Mesodermal cell (in vitro differentiated cells): Measurements from ENCODE around the gene NFAT5.
"Not testable (repeated sequence)": the region's sequence is repeated elsewhere in the genome, so short reads cannot be mapped to it uniquely, and the experiment has no call there.

Source experiments
- H3K27ac ChIP-seq: 2 replicates; pipeline ENCODE4 v1.7.0; 2013; ENCODE audit warnings: mild to moderate bottlenecking, low read depth, low read length, moderate library complexity; ENCODE audit not compliant: severe bottlenecking
- H3K36me3 ChIP-seq: 2 replicates; pipeline ENCODE4 v1.7.1; 2013; ENCODE audit warnings: mild to moderate bottlenecking, low read length, moderate library complexity; ENCODE audit not compliant: control insufficient read depth, insufficient read depth
- H3K4me1 ChIP-seq: one replicate; pipeline ENCODE4 v1.7.1; 2013; ENCODE audit warnings: mild to moderate bottlenecking, low read length; ENCODE audit not compliant: insufficient read depth, control insufficient read depth, poor library complexity, severe bottlenecking
- H3K4me3 ChIP-seq: 2 replicates; pipeline ENCODE4 v1.7.0; 2013; ENCODE audit warnings: low read length, control low read depth, mild to moderate bottlenecking; ENCODE audit not compliant: insufficient read depth, poor library complexity, severe bottlenecking; ENCODE audit errors: extremely low read depth
- H3K9me3 ChIP-seq: 2 replicates; pipeline ENCODE4 v1.7.1; 2013; ENCODE audit warnings: mild to moderate bottlenecking, low read length, moderate library complexity; ENCODE audit not compliant: control insufficient read depth
- WGBS, 2 experiments: methylation state at CpG; one replicate each; pipeline ENCODE4 v1.1.5; 2013; ENCODE audit warnings: missing lambda C conversion rate in 2 of 2; ENCODE audit not compliant: insufficient coverage in 2 of 2; 5-methylcytosine and 5-hydroxymethylcytosine counted together

Gene NFAT5

DNA sequence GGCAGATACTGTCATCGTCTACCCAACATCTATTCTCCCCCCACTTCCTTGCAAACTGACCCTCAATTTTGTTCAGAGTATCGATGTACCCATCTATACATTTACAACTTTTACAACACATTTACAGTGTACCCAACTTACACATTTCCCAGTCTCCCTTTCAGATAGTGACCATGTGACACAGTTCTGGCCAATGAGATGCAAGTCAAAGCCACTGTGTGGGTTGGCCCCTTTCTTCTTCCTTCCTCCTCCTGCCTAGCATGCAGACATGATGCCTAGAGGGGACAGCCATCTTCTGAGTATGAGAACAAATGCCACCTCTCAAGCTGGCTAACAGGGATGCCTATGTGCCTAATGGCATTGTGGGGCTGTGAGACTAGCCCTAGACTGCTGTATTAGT lies 11.3 kb upstream of the NFAT5 start:
- WGBS, 2 experiments, result 100% methylated on average over 1 to 2 of the region's 2 CpGs
- H3K4me3 ChIP-seq, result no peak overlapping the region
- H3K4me1 ChIP-seq, result no peaks in the 10 kb centered on the region
- peaks cover 3% of the 10 kb centered on the region for H3K9me3 ChIP-seq
- H3K36me3 ChIP-seq, result no peaks in the 10 kb centered on the region
- no peak overlapping the region for H3K27ac ChIP-seq

- no peak overlapping the region for H3K27ac ChIP-seq
- WGBS, 2 experiments, result 90% methylated on average over 1 of the region's 1 CpG; no CpG with 5 or more reads in 1 of the 2 experiments
- peaks cover 3% of the 10 kb centered on the region for H3K9me3 ChIP-seq
- no peak overlapping the region for H3K4me3 ChIP-seq
- no peaks in the 10 kb centered on the region for H3K4me1 ChIP-seq
- no peaks in the 10 kb centered on the region for H3K36me3 ChIP-seq
Measured at GRCh38 chr16:69555437-69555836, 10.3 kb upstream of the NFAT5 start.

DNA sequence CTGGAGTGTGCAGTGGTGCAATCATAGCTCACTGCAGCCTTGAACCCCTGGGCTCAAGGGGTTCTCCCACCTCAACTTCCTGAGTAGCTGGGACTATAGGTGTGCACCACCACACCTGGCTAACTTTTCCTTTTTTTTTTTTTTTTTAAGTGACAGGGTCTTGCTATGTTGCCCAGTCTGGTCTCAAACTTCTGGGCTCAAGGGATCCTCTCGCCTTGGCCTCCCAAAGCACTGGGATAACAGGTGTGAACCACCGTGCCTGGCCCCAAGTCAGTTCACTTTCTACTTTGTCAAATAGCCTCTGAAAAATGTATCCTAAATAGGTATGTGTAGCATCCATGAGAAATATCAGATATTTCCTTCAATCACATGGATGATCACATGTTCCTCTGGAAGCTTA lies 9.9 kb upstream of the NFAT5 start:
- WGBS, 2 experiments, result 100% methylated on average over 1 of the region's 2 CpGs
- Histone ChIP-seq H3K4me3 (no peak overlapping the region), H3K36me3 (no peaks in the 10 kb centered on the region), H3K27ac (no peak overlapping the region), H3K4me1 (no peaks in the 10 kb centered on the region), H3K9me3 (peaks cover 3% of the 10 kb centered on the region)

DNA sequence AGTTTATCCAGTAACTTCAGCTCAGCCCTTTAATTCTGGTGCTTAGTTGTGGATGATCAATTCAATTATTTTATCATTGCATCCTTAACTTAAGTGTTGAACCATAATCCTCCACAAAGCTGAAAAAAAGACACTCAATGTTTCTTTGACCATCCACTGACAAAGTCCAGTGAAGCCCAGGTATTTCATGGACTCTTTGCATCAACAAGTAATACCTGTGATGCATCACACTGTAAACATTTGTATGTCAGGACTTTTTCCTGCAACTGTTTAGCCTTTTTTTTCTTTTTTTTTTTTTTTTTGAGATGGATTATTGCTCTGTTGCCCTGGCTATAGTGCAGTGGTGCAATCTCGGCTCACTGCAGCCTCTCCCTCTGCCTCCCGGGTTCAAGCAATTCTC lies 6.6 kb upstream of the NFAT5 start:
- WGBS, 2 experiments, result 80 to 100% methylated on average over 1 to 2 of the region's 2 CpGs
- H3K4me3 ChIP-seq, result no peak overlapping the region
- peaks cover 3% of the 10 kb centered on the region for H3K9me3 ChIP-seq
- H3K27ac ChIP-seq, result no peak overlapping the region
- H3K36me3 ChIP-seq, result no peaks in the 10 kb centered on the region
- peaks cover 7% of the 10 kb centered on the region for H3K4me1 ChIP-seq

GRCh38 chr16:69561367-69561766 lies 4.4 kb upstream of the NFAT5 start:
- 86% methylated on average over 1 of the region's 2 CpGs; no CpG with 5 or more reads in 1 of the 2 experiments for WGBS, 2 experiments
- H3K9me3 ChIP-seq, H3K27ac ChIP-seq, H3K36me3 ChIP-seq, H3K4me3 ChIP-seq: not testable (repeated sequence)
- H3K4me1 ChIP-seq, result peaks cover 18% of the 10 kb centered on the region

- Histone ChIP-seq H3K27ac (no peak overlapping the region), H3K4me3 (no peak overlapping the region), H3K4me1 (peaks cover 18% of the 10 kb centered on the region), H3K9me3 (peaks cover 3% of the 10 kb centered on the region), H3K36me3 (no peaks in the 10 kb centered on the region)
Measured at GRCh38 chr16:69561901-69562300, 3.9 kb upstream of the NFAT5 start.

DNA sequence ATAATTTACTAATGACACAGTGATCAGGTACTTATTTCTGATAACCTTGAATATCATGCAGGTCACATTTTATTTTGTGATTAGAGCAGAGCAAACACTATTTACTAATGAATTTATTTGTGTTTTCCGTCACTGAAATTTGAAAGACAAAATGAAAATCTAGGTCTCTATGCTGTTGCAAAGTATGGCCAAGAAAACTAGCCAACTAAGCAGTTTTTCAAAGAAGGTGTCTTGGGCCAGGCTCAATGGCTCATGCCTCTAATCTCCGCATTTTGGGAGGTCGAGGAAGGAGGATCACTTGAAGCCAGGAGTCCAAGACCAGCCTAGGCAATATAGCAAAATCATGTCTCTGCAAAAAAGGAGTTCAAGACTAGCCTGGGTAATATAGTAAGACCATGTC lies 3.0 kb upstream of the NFAT5 start:
- Histone ChIP-seq H3K4me3 (no peak overlapping the region), H3K9me3 (no peaks in the 10 kb centered on the region), H3K4me1 (peaks cover 18% of the 10 kb centered on the region), H3K27ac (no peak overlapping the region), H3K36me3 (peaks cover 1% of the 10 kb centered on the region)
- 100% methylated on average over 1 of the region's 3 CpGs for WGBS, 2 experiments

- 51 to 58% methylated on average over 5 to 7 of the region's 13 CpGs for WGBS, 2 experiments
- peak overlapping the region; percentile 99 for H3K4me3 ChIP-seq
Measured at GRCh38 chr16:69563605-69564580, 1.9 kb upstream of the NFAT5 start.

GRCh38 chr16:69564845-69565670 lies 708 bp upstream of the NFAT5 start:
- Histone ChIP-seq H3K4me3 (peak overlapping the region; percentile 99), H3K9me3 (no peaks in the 10 kb centered on the region), H3K4me1 (peaks cover 21% of the 10 kb centered on the region), H3K27ac (peak overlapping the region; percentile 83), H3K36me3 (peaks cover 9% of the 10 kb centered on the region)
- WGBS, 2 experiments, result 8 to 11% methylated on average over 11 to 20 of the region's 31 CpGs

More at GRCh38 chr16:69563605-69564580, 1.9 kb upstream of the NFAT5 start:
- Histone ChIP-seq H3K36me3 (peaks cover 9% of the 10 kb centered on the region), H3K27ac (peak overlapping the region; percentile 51), H3K9me3 (no peaks in the 10 kb centered on the region), H3K4me1 (peaks cover 21% of the 10 kb centered on the region)

DNA sequence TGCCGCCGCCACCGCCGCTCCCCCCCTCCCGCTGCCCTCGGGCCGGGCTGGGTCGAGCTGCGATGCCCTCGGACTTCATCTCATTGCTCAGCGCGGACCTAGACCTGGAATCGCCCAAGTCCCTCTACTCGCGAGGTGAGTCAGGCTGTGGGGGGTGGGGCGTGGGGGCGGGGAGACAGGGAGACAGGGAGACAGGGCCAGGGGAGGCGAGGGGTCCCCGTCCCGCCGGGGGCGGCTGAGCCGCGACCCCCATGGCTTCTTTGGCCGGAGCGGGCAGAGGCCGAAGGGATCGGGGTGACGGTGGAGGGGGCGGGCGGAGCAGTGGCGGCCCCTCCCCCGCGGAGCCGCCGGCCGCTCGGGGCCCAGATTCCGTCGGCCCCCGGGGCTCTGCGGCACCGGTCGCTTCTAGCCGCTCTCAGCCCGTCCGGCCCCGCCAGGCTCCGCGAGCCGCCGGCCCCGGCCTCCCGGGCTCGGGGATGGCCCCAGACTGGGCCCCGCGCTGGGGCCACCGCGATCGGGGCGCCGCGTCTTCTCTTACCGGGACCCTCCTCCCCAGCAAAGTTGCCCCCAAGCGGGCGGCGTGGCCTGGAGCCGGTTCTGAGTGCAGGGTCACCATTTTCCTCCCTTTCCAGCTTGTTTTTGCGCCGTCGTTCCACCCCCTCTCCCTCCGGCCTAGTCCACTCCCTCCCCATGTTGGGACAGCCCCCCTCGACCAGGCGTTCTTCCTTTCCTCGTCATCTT lies 644 bp downstream of the NFAT5 start:
- WGBS, 2 experiments, result 0 to 1% methylated on average over 53 of the region's 75 CpGs
- H3K9me3 ChIP-seq, result no peaks in the 10 kb centered on the region
- peaks cover 21% of the 10 kb centered on the region for H3K4me1 ChIP-seq
- H3K36me3 ChIP-seq, result peaks cover 18% of the 10 kb centered on the region
- peak overlapping the region; percentile 92 for H3K27ac ChIP-seq
- H3K4me3 ChIP-seq, result peak overlapping the region; percentile 99
